ENCODE results near the gene ERCC5.

DNA sequence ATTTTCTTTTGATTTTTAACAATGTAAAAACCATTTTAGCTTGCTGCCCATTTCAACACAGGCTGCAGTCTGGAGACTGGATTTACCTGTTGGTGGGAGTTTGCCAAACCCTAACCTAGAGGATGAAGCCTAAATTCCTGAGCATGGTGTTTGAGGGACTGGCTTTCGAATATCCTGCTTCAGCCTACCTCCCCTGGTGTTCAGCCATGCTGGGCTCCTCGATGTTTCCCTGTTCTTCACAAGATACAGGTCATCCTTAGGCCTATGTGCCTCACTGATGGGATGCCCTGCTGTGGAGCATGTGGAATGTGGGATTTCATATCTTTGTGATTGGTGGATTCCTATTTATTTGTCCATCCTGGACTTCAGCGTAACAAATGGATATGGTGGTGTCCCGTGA lies 20.4 kb upstream of the ERCC5 start:
- TF ChIP-seq, protein P1, sequence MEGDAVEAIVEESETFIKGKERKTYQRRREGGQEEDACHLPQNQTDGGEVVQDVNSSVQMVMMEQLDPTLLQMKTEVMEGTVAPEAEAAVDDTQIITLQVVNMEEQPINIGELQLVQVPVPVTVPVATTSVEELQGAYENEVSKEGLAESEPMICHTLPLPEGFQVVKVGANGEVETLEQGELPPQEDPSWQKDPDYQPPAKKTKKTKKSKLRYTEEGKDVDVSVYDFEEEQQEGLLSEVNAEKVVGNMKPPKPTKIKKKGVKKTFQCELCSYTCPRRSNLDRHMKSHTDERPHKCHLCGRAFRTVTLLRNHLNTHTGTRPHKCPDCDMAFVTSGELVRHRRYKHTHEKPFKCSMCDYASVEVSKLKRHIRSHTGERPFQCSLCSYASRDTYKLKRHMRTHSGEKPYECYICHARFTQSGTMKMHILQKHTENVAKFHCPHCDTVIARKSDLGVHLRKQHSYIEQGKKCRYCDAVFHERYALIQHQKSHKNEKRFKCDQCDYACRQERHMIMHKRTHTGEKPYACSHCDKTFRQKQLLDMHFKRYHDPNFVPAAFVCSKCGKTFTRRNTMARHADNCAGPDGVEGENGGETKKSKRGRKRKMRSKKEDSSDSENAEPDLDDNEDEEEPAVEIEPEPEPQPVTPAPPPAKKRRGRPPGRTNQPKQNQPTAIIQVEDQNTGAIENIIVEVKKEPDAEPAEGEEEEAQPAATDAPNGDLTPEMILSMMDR (conservative IDR thresholded peaks at IDR 0.05; ENCODE audit: low read depth, low read length), result no peak
- no peak for TF ChIP-seq EZH2 (IDR thresholded peaks at IDR 0.05; ENCODE audit: borderline replicate concordance, low read depth, low read length, poor library complexity, severe bottlenecking)

Data from A673 (cell line).